ENCODE results near the gene GAPDH. TPM values are rescaled to one million over a fixed set of nuclear protein-coding genes. Genes with fewer than 3 reads are reported as not detected.
"Not testable (repeated sequence)": the region's sequence is repeated elsewhere in the genome, so short reads cannot be mapped to it uniquely, and the experiment has no call there.

GAPDH gene
- total RNA-seq = 1,000 to 10,000 TPM in 2 of 4 donors, 100 to 1,000 TPM in 2; 962 to 1,122 (median 1,020) TPM

DNA sequence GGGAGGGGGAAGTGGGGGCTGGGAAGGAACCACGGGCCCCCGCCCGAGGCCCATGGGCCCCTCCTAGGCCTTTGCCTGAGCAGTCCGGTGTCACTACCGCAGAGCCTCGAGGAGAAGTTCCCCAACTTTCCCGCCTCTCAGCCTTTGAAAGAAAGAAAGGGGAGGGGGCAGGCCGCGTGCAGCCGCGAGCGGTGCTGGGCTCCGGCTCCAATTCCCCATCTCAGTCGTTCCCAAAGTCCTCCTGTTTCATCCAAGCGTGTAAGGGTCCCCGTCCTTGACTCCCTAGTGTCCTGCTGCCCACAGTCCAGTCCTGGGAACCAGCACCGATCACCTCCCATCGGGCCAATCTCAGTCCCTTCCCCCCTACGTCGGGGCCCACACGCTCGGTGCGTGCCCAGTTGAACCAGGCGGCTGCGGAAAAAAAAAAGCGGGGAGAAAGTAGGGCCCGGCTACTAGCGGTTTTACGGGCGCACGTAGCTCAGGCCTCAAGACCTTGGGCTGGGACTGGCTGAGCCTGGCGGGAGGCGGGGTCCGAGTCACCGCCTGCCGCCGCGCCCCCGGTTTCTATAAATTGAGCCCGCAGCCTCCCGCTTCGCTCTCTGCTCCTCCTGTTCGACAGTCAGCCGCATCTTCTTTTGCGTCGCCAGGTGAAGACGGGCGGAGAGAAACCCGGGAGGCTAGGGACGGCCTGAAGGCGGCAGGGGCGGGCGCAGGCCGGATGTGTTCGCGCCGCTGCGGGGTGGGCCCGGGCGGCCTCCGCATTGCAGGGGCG, at the start of gene GAPDH:
TSS of gene GAPDH (plus strand) at position 595 of the 772 bp plus-strand sequence. CDS start 316 bp downstream, outside the sequence.
- Histone ChIP-seq H3K9me3 (no peaks in the 10 kb centered on the region), H3K27me3 (no peaks in the 10 kb centered on the region), H3K4me3 (peak within 1 kb of the TSS; percentile 77 to 88), H3K36me3 (no peaks in the 10 kb centered on the region), H3K27ac (peak within 1 kb of the TSS; percentile 90 to 94), H3K4me1 (peaks cover 0 to 19% of the 10 kb centered on the region in 2 donors)
- intact Hi-C loops (cut with DNase I; ENCODE audit: low total_unique reads) = loop anchor here (10.0 kb wide), 1 partner anchor 199 kb away; no protein-coding TSS in a partner anchor
- peak; percentile 91 for DNase-seq
- peak; percentile 35 to 90 for TF ChIP-seq POLR2A (IDR thresholded peaks at IDR 0.05)
- TF ChIP-seq, protein P1, sequence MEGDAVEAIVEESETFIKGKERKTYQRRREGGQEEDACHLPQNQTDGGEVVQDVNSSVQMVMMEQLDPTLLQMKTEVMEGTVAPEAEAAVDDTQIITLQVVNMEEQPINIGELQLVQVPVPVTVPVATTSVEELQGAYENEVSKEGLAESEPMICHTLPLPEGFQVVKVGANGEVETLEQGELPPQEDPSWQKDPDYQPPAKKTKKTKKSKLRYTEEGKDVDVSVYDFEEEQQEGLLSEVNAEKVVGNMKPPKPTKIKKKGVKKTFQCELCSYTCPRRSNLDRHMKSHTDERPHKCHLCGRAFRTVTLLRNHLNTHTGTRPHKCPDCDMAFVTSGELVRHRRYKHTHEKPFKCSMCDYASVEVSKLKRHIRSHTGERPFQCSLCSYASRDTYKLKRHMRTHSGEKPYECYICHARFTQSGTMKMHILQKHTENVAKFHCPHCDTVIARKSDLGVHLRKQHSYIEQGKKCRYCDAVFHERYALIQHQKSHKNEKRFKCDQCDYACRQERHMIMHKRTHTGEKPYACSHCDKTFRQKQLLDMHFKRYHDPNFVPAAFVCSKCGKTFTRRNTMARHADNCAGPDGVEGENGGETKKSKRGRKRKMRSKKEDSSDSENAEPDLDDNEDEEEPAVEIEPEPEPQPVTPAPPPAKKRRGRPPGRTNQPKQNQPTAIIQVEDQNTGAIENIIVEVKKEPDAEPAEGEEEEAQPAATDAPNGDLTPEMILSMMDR (IDR thresholded peaks at IDR 0.05) = peak in 1 of 4 experiments; percentile 20

DNA sequence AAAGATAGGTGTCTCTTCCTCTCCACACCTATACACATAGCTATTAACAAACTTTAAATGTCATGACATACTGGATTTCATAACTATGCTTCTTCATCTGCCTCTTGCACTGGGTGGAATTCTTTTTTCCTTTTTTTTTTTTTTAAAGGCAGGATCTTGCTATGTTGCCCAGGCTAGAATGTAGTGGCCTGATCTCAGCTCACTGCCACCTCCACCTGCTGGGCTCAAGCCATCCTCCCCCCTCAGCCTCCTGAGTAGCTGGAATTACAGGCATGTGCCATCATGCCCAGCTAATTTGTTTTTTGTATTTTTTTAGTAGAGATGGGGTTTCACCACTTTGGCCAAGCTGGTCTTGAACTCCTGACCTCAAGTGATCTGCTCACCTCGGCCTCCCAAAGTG, 46.1 kb upstream of the GAPDH start:
- Histone ChIP-seq H3K27ac (no peak overlapping the region), H3K4me3 (no peak overlapping the region), H3K4me1 (no peaks in the 10 kb centered on the region), H3K27me3 (no peaks in the 10 kb centered on the region), H3K36me3 (no peaks in the 10 kb centered on the region), H3K9me3 (no peaks in the 10 kb centered on the region)
- no peak for DNase-seq
- intact Hi-C loops (cut with DNase I; ENCODE audit: low total_unique reads) = no loop called here
- TF ChIP-seq, protein P1 (IDR thresholded peaks at IDR 0.05) = no peak
- TF ChIP-seq POLR2A (IDR thresholded peaks at IDR 0.05) = no peak

DNA sequence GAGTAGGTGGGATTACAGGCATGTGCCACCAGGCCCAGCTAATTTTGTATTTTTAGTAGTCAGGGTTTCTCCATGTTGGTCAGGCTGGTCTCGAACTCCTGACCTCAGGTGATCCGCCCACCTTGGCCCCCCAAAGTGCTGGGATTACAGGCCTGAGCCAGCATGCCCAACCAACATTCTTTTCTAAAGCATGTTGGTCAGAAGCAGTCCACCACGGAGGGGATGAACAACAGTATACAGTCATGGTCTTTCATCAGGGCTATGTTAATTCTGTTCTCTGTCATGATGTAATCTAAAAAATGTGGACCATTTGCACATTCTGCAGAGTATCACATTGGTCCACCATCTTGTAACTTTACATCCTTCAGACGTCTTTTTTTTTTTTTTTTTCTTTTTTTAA, 44.9 kb upstream of the GAPDH start:
- Histone ChIP-seq H3K9me3 (no peaks in the 10 kb centered on the region), H3K36me3 (no peaks in the 10 kb centered on the region), H3K4me3 (no peak overlapping the region), H3K27me3 (no peaks in the 10 kb centered on the region), H3K27ac (no peak overlapping the region), H3K4me1 (peaks cover 0 to 3% of the 10 kb centered on the region in 2 donors)
- no peak for DNase-seq
- no peak for TF ChIP-seq POLR2A (IDR thresholded peaks at IDR 0.05)
- intact Hi-C loops (cut with DNase I; ENCODE audit: low total_unique reads) = no loop called here

DNA sequence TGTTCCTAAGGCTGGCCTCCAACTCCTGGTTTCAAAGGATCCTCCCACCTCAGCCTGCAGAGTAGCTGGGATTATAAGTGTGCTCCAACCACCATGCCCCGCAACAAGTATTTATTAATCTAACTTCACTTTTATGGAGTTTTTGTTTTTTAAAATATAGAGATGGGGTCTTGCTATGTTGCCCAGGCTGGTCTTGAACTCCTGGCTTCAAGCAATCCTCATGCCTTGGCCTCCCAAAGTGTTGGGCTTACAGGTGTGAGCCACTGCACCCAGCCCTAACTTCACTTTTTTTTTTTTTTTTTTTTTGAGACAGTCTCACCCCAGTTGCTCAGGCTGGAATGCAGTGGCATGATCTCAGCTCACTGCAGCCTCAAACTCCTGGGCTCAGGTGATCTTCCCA, 43.6 kb upstream of the GAPDH start:
- H3K27me3 ChIP-seq; H3K36me3 ChIP-seq; intact Hi-C loops (cut with DNase I; ENCODE audit: low total_unique reads); H3K9me3 ChIP-seq; H3K4me3 ChIP-seq; H3K27ac ChIP-seq; DNase-seq: not testable (repeated sequence)
- H3K4me1 ChIP-seq = peaks cover 5 to 14% of the 10 kb centered on the region in 2 donors

DNA sequence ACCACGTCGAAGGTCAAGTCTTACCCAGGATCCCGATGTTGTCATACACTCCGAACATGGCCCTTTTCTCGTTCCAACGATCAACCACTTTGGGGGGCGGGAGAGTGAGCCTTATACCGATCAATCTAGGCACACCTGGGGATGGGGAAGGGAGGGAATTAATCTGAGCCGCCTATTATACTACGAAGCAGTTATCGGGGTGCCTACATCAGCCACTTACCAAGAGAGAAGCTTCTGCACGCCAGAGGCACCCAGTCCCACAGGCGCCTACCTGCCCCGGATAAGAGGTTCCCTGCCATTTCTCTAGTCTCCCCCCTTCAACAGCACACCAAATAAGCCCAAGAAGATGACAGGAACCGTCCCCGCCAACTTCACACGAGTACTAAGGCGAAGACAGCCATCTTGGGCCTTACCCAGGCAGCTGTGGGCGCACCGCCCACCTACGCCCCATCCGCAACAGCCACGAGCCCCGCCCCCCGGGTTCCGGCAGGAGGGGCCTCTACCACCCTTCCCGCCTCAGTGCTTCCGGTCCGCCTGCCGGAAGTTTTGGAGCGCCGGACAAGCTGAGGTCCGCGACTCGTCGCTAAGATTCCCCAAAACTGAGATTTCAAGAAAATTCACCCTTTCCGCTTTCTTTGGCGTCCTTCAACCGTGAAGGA, 41.4 kb upstream of the GAPDH start, which contains the start of gene MRPL51:
TSS of gene MRPL51 (minus strand) at position 425 of the 659 bp plus-strand sequence. CDS start at position 299, 126 bp downstream.
- Histone ChIP-seq H3K4me3 (peak within 1 kb of the TSS; percentile 68 to 70), H3K36me3 (no peaks in the 10 kb centered on the region), H3K4me1 (peaks cover 5 to 14% of the 10 kb centered on the region in 2 donors), H3K27ac (peak within 1 kb of the TSS; percentile 94 to 95), H3K27me3 (no peaks in the 10 kb centered on the region), H3K9me3 (no peaks in the 10 kb centered on the region)
- intact Hi-C loops (cut with DNase I; ENCODE audit: low total_unique reads) = no loop called here
- TF ChIP-seq, protein P1 (IDR thresholded peaks at IDR 0.05) = no peak
- peak; percentile 68 to 69 for TF ChIP-seq POLR2A (IDR thresholded peaks at IDR 0.05)
- peak; percentile 94 to 95 for DNase-seq

Data from uterus (tissue), 4 donors.